NCI-H2107 (cell line): ENCODE data around the gene FAM227A.
"Not testable (repeated sequence)": the region's sequence is repeated elsewhere in the genome, so short reads cannot be mapped to it uniquely, and the experiment has no call there.

Experiments used
- DNase-seq: peaks from one replicate; lab custom pipeline; 2025; lab: John Stamatoyannopoulos, UW

Gene FAM227A

DNA sequence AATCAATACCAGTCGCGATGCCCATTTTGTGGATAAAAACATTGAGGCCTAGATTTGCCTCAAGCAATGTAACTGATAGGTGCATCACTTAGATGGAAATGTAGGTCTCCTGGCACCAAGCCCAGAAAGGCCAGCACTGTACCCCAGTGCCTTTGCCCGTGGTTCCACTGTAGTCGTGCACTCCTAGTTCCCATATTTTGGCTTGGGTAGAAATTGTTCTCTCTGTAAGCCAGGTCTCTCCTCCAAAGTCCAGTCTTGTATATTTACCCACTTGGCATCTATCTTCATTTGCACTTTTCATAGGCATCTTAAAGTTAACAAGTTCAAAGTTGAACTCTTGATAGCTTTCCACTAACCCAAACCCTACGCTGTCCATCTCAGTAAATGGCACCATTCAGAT is 44.6 kb downstream of the FAM227A start:
- no peak for DNase-seq

DNA sequence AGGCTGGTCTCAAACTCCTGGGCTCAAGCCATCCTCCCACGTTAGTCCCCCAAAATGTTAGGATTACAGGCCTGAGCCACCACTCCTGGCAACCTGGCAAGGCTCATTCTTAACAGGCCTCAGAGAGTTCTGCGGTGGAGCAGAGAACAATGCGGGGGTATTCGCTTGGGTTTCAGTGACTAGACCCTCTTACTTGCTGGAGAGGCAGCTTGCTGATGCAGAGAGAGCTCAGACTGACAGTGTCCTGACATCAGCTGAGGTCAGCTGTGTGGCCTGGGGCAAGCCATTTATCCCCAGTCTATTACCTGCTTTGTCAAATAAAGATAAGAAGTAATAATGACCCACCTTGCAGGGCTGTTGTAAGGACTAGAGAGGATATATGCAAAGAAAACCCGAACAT is 46.0 kb downstream of the FAM227A start:
- no peak for DNase-seq

DNA sequence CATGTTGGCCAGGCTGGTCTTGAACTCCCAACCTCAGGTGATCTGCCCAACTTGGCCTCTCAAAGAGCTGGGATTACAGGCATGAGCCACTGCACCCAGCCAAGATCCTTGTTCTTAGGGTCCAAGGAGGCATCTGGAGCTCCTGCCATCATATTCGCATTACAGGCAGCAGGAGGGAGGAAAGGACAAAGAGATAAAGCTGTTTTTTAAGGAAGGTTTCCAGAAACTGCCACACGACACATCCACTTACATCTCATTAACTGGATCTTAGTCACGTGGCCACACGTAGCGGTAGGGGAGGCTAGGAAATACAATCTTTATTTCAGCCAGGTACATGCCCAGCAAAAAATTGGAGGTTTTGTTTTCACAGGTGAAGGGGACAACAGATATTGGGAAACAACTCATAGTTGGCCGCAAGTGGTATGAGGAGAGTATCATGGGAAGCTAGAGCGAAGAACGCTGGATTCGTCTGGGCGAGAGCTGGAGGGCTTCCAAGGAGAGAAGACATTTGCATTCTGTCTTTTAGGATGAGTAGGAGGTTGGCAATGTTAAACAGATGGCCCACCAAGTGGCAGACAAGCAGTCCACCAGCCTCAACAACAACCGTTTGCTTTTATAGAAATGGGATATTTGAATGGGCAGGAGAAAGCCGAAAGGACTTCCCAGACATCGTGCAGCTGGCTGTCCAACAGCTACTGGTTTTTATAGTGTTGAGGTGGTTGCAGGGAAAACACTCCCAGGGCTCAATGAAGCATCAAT is 47.0 kb downstream of the FAM227A start:
- no peak for DNase-seq

DNA sequence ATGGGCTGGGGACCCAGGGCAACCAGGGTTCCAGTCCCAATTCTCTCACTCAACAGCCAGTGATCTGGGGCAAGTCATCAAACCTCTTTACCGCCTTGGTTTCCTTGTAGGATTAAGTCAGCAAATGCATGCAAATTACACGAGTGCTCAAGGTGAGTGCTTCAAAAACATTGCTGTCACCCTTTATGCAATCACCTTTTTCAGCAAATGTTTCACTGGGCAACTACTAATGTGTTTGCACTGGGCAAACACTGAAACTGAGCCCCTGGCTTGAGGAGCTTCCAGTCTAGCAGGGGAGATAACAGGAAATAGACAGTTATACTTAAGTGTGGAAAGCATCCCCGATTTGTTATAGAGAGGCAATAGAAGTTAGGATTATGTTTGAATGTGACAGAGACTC is 48.5 kb downstream of the FAM227A start:
- no peak for DNase-seq

DNA sequence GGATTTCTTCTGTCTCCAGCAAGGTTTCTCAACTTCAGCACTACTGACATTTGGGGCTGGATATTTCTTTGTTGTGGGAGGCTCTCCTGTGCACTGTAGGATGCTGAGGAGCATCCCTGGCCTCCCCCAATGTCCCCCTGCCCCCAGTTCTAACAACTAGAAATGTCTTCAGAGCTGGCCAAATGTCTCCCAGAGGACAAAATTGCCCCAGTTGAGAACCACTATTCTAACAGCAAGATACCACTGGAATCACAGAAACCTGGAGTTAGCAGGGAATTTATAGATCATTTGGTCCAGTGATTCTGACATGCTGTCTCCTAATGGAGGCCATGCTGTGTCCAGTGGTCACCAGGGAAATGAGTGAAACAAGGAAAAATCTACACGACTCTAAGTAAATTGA is 54.0 kb downstream of the FAM227A start:
- no peak for DNase-seq

DNA sequence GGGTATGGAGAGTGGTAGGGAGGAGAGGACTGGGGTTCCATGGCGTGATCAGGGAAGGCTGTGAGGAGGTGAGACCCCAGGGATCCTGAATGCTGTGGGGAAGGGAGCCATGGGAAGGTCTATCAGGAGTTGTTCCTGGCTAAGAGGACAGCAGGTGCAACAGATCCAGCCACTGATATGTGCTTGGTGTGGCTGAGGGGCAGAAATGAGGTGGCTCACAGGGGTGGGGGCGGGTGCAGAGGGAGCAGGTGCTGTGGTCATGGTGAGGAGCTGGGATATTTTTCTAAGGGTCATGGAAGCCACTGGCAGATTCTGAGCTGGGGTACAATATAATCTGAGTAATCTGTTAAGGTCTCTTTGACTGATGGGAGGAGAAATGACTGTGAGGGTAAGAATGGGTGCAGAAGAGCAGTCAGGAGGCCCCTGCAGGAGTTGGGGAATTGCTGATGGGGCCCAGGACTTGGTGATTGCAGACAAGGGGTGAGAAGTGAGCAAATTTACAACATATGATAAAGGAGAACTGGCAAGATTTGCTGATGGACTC is 54.9 kb downstream of the FAM227A start:
- DNase-seq, result no peak

DNA sequence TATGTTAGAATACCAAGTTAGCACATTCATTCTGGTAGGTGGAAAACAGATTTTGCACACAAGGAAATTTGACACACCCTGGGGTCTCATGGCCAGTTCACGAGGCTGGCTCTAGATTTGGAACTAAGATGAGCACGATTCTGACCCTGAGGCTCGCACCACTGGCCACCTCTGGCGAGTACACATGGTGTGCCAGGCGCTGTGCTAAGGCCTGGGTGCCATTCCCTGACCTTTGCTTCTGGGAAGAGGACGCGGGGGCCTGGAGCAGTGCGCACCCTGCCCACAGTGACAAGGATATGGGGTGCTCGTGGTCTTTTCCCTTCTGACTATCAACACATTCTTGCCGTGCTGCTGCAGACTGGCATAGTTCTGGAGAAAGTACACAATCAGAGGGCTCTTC is 56.7 kb downstream of the FAM227A start:
- DNase-seq, result no peak

DNA sequence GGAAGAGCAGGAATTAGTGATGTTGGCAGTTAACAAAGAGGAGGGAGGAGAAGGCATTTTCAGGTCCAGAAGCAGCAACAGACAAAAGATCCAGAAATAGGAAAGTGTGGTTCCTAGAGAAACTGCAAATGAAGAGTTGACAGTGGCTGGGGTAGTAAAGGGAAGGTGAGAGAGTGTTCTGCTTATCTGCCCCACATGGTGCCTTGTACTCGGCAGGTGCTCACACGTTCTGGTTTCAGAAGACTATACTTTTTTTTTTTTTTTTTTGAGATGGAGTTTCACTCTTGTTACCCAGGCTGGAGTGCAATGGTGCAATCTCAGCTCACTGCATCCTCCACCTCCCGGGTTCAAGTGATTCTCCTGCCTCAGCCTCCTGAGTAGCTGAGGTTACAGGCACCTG is 73.3 kb downstream of the FAM227A start:
- not testable (repeated sequence) for DNase-seq

DNA sequence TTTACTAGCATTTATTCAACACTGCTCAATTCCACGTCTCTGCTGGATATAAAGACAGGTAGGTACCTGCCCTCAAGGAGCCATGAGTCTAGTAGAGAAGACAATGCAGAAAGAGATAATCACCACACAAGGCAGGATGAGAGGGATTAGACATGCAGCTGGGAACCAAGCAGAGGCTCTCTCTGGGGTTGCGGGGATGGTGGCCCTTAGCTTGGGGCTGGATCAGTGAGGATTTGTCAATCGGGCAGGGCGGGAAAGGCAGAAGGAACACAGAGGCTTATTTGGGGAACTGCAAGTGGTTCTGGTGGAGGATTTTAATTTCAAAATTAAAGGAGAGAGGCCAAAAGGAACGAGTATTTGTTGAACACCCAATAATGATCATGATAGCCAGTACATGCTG is 77.7 kb downstream of the FAM227A start:
- no peak for DNase-seq

DNA sequence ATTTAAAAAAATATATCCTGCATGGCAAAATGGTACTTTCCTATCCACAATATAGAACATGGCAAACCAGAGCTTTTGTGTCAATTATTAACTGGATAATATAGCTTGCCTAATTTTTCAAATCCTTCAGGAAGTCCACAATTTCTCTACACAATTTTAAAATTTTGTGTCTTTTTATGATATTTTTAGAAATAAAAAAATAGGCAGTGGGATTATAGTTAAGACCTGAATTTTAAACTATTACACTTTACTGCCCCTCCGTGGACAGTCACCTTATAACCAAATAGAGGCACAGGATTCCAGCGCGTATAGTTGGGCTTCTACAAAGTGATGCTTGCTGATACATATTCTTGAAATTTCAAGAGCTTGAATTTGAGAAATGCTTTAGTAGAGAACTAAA is 84.1 kb downstream of the FAM227A start:
- DNase-seq, result no peak

DNA sequence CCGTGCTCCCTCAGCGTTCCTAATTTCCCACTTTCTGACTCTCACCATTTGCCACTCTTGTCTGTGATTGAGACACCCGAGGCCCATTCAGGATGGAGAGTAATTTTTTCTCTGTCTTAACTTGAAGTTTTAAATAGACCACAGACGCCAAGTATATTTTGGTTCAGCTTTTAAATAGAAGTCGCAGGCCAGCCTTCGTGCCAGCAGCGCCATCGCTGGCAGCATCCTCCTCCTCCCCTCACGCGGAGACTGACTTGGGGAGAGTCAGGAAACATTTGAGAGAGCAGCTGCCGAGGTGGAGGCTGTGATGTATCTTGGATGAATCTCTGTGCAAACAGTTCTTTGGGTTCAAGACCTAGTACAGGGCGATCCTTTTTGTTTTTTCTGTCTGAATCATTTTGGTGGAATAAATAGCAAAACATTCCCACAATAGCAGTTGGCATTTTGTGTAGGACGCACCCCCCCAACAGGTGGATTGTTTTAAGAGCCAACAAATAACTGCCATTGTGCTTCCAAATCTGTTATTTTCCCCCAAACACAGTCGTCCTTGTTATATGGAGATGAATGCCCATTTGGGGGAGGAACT is 85.3 kb downstream of the FAM227A start:
- DNase-seq, result no peak

DNA sequence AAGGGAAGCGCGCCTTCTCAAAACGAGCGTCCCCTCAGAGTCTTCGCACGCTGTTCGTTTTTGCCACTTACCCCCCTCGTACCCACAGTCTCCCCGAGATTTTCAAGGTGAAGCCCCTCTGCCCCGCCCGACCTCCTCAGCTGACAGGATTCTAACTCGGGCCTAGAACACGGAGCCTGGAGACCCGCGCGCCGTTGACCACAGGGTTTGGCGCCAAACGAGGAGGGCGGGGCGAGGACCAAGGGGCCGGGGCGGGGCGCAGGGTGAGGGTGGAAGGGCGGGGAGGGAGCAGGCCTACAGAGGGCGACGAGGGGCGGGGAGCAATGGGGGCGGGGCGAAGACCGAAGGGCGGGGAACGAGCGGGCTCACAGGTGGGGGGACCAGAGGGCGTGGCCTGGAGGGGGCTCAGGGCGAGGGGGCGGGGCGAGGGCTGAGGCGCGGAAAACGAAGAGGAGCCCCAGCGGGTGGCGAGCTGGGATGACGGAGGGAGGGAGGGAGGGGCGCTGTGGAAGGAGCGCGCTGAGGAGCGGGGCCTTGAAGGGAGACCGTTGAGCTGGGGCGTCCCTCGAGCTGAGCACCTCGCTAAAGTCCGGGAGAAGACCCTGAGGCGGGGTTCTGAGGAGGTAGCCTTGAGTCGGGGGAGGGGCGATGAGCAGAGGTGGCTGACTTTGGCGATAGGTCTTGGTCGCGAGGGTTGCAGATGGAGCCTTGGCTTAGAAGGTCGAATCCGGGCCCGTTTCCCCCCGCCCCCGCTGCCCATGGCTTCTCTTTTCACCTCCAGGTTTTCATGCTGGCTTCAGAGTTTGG is 86.0 kb downstream of the FAM227A start, which contains the start of gene DMC1:
Gene DMC1, minus strand, starts transcription at position 212 of the 807 bp plus-strand sequence. CDS start 1,927 bp downstream, outside the sequence.
- peak; percentile 79 for DNase-seq

DNA sequence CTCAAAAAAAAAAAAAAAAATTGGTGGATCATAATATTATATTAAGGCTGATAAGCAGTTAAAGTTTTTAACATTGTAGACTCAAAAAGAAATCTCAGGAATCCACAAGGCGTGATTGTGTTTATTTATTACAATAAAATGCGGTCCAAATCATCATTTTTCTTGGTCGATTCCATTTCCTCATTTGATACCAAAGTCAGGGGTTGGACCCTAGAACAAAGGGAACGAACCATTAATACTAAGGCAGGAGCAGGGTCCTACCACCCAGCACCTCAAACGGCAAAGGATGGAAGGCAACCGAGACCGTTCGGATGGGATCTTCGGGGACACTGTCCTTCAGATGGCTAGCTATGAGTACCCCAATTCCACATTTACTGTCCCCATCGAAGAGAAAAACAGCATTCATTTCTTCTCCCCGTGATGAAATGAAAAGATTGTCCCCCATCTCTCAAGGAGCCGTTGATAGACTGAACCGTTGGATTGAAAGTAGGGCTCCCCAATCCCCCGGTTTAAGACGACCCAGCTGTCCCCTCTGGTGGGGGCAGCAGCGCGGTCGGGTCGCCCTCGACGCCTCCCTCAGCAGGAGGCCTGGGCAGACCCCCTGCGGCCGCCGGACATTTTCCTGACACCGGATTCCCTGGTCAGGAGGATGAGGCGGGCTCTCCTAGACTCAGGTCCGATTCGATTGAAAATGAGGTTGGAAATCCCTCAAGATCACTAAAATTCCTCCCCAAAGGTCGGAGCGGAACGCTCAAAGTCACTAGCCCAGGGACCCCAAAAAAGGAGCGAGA is 86.8 kb downstream of the FAM227A start:
- DNase-seq, result no peak

DNA sequence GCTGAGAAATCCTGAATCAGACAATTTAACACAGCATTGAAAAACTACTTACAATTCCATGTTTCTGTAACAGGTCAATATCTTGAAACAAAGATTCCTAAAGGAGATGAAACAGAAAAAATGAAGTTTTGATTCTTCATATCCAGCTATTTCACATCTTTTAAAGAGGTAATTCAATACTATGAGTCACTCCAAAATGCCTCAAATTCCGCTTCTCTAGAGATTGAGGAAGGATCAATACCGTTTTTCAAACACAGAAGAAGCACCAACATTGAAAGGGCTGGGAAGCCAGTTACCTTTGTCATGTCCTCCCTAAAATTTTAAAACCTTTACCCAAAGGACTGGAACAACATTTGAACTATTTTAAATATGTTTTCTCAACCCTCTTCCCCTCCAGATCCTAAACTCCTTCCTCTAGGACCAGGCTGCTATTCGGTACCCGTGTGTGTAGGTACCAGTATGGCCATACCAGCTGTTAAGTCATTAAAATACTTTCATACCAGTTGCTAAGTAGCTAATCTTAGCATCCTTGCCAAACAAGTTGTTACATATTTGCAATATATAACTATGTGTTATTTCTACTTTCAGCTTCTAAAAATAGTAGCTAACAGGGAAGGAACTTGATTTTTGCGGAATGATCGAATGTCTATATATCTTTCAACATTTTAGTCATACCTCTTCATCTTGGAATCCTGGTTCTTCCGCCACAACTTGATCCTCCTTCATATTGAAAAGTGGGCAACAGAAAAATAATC is 88.5 kb downstream of the FAM227A start:
- no peak for DNase-seq

DNA sequence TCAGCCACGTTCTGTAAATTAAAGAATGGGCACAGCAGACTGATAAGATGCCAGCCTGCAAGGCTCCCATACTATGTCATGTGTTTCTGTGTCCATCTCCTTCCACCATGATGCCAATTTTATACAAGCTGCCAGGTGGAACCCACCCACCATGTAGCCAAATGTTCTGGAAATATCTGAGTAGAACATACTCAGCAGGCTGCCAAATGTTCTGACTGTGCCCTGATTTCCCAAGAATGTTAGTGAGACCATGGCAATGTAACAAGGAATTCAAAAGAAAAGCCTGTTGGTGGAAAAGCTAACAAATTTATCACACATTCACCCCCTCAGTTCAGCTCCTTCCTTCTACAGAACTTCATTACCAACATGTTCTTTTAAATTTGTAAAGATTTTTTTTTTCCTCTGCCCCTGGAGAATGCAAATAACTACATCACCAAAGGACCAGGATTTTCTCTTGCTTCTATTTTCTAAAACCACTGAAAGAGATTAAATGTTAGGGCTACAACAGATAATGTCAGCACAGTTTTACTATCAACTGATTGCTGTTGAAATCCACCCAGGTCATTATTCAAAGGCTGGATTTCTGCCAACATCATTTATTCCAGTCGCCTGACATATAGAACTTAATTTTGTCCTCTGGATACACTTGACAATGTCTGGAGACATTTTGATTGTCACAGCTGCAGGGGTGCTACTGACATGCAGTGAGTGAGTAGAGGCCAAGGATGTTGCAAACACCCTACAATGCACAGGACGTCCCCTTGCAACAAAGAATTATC is 89.3 kb downstream of the FAM227A start:
- no peak for DNase-seq

DNA sequence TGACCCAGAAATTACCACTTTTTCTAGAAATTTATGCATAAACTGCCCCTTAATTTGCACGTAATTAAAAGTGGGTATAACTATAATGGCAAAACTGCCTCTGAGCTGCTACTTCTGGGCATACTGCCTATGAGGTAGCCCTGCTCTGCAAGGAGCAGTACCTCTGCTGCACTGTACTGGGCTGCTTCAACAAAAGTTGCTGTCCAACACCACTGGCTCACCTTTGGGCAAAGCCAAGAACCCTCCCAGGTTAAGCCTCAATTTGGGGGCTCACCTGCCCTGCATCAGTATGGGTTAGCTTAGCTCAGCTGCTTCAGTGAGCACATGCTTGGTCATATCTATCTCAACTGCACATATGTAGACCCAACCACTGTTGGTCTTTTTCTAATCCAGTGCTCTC is 90.8 kb downstream of the FAM227A start:
- DNase-seq, result no peak

DNA sequence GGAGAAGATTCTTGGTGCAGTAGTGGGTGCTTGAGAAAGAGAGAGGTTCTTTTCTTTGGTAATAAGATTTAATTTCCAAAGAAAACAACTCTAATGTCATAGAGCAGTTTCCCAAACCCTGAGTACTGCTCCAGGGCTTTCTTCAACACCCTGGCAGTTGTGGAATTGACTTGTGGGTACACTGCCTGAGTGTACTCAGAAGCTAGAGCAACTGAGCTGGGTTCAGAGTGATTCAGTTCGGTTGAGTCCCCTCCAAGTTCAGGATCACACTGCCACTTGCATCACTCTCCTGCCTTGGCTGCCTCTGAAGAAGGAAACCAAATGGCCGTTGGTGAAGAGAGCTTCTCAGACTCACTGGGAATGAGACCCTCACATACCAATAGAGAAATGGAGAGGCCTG is 91.5 kb downstream of the FAM227A start:
- DNase-seq, result no peak

DNA sequence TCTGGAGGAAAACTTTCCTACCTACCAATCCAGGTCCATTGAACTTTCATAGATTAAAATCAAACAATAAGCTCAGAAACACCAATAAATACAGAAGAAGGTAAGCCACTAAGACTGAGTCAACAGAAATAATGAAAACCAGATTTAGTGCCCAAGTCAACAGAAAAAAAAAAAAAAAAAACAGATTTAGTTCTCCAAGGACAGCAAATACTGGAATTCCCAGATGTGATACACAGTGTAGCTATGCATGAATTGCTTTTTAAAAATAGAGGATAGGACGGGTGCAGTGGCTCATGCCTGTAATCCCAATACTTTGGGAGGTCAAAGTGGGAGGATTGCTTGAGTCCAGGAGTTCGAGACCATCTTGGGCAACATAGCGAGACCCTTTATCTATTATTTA is 101.9 kb downstream of the FAM227A start:
- DNase-seq, result no peak

DNA sequence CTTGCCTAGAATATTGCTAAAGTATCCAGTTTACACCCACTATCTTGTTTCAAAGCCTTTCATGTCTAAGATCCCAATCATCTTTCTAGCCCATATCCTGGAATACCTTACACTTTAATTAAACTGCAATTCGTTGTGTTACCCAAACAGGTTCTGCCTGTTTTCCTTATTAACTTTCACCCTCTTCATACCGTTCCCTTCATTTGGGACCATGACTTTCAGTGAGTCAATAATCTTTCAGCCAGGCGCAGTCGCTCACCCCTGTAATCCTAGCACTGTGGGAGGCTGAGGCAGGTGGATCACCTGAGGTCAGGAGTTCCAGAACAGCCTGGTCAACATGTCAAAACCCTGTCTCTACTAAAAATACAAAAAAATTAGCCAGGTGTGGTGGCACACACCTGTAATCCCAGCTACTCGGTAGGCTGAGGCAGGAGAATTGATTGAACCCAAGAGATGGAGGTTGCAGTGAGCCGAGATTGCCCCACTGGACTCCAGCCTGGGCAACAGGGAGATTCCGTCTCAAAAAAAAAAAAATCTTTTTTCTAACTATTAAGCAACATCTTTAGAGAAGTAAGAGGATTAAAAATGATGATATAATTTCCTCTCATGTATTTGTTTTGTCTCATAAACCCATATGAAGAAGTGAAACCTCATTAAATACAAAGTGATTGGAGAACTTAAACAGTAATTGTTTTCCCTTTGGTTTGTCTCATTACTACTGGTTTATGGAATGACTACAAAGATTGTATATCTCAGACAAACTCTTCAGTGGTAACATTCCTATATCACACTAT is 106.9 kb downstream of the FAM227A start:
- no peak for DNase-seq

DNA sequence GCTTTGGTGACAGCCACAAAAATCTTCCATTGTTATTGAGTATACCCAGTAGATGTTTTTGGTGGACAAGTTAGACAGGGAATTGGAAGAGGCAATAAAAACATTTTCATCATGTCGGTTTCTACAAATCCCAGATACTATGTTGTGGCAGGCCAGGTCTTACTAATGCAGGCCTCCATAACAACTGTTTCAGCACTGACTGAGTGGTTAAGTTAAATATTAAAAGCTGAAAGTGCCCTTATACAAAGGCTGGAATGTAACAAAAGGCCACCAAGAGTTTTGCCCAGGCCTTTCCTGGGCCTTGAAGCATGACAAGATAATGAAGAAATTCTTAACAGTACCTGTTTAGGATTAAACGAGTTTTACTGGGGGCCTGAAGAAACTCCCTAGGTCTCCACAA is 115.5 kb downstream of the FAM227A start:
- DNase-seq, result no peak
